Choroid plexus epithelial cell (primary cell): Measurements from ENCODE around the gene NOS3.

Source experiments
- DNase-seq: peaks from one replicate; pipeline ENCODE4 v3.0.0-alpha.2; 2010; ENCODE audit warnings: low read depth
- H3K4me3 ChIP-seq: 2 replicates; pipeline ENCODE4 v1.5.1; 2011; ENCODE audit warnings: low read depth, mild to moderate bottlenecking, control low read depth, low read length, moderate library complexity
- TF ChIP-seq, protein P1 (sequence below): conservative IDR thresholded peaks from 2 replicates; pipeline ENCODE4 v1.5.1; 2011; ENCODE audit warnings: low read depth, mild to moderate bottlenecking, control low read depth, inconsistent platforms, low read length, moderate library complexity

NOS3 gene

DNA sequence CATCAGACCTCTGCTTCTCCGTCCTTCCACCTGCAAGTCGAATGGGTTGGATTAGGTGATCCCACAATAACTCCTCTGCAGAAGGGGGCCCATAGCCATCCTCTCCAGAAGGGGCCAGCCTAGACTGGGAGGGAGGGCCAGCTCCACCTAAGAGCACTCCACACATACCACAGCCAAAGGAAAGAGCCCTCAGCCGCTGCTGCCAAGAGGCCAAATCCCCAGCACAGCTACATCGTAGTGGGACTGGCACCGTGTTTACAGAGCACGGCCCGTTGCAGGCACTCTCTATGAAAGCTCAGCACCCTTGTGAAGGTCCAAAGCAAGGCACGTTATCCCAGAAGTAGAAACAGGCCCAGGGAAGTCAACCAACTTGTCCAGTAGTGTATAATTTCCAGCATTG lies 18.1 kb upstream of the NOS3 start:
- TF ChIP-seq, protein P1, sequence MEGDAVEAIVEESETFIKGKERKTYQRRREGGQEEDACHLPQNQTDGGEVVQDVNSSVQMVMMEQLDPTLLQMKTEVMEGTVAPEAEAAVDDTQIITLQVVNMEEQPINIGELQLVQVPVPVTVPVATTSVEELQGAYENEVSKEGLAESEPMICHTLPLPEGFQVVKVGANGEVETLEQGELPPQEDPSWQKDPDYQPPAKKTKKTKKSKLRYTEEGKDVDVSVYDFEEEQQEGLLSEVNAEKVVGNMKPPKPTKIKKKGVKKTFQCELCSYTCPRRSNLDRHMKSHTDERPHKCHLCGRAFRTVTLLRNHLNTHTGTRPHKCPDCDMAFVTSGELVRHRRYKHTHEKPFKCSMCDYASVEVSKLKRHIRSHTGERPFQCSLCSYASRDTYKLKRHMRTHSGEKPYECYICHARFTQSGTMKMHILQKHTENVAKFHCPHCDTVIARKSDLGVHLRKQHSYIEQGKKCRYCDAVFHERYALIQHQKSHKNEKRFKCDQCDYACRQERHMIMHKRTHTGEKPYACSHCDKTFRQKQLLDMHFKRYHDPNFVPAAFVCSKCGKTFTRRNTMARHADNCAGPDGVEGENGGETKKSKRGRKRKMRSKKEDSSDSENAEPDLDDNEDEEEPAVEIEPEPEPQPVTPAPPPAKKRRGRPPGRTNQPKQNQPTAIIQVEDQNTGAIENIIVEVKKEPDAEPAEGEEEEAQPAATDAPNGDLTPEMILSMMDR, result no peak
- H3K4me3 ChIP-seq, result no peak overlapping the region
- DNase-seq, result no peak

- no peak for DNase-seq
- no peak overlapping the region for H3K4me3 ChIP-seq
- TF ChIP-seq, protein P1, result no peak
These were observed 17.0 kb upstream of the NOS3 start for GRCh38 chr7:150973571-150974451.

DNA sequence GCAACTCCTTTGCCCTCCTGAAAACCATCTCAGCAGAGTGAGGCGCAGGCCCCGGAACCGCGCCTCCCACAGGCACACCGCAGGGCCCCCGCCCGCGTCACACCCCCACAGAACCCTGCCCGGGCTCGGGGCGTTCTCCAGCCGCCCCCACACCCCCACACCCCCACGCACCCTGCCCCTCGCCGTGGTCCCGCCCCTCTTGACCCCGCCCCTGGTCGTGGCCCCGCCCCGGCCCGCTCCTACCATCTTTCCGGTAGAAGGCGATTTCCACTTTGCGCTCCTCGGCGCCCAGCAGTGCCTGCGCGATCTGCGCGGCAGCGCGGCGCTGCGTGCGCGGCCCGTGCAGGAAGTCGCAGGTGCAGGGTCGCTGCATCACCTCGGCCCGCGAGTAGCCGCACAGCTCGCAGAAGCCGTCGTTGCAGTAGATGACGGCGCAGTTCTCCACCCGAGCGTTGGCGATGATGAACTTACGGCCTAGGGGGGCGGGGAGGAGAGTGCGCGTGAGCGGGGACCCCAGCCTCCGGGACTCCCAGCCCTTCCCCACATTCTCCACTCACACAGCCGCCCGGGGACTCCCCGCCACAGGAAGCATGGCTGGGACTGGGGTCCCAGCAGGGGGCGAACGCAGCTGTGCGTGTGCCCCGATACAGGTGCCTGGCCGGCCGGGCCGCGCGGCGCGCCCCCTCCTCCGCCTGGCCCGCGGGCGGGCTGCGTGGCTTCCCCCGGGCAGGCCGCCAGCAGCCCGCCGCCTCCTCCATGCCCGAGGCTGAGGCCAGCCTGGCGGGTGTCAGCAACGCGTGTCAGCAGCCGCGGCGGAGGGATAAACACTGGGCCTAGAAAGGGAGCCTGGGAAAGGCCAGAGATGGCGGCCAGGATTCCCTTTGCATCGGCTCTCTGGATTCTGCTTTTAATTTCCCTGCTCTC lies 16.1 kb upstream of the NOS3 start:
- TF ChIP-seq, protein P1, result no peak
- no peak for DNase-seq
- H3K4me3 ChIP-seq, result peak overlapping the region; percentile 20

DNA sequence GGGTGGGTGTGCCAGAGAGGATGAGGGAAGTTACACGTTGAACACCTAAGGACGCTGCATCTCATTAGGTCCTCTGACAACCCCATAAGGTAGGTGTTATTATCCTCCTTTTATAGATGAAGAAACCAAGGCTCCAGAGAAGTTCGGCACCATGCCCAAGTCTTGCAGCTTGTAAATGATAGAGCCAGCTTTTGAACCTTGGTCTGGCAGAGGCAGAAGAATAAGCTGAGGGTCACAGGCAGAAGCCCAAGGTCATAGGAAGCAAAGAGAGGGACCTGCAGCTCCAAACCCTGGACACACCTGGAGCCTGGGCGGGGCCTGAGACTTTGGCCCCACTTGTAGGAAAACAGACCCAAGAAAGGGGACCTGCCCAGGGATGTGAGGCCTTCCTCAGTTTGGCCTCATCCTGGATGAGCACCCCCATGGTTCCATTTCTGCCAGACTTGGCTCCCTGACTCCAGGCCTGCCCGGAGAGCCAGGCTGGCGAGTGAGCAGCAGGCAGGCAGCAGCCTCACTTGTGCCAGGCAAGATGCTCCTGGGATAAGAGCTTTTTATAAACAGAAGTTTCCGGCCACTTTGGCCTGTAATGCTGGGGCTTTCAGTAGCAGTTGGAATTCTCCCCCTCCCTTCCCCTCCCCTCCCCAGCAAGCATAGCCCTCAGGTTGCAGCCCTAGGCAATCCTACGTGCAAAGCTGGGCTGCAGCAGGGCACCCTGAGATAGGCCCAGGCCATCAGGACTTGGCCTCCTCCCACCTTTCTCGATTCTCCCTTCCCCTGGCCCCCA lies 15.1 kb upstream of the NOS3 start:
- DNase-seq, result no peak
- TF ChIP-seq, protein P1, result no peak
- no peak overlapping the region for H3K4me3 ChIP-seq

DNA sequence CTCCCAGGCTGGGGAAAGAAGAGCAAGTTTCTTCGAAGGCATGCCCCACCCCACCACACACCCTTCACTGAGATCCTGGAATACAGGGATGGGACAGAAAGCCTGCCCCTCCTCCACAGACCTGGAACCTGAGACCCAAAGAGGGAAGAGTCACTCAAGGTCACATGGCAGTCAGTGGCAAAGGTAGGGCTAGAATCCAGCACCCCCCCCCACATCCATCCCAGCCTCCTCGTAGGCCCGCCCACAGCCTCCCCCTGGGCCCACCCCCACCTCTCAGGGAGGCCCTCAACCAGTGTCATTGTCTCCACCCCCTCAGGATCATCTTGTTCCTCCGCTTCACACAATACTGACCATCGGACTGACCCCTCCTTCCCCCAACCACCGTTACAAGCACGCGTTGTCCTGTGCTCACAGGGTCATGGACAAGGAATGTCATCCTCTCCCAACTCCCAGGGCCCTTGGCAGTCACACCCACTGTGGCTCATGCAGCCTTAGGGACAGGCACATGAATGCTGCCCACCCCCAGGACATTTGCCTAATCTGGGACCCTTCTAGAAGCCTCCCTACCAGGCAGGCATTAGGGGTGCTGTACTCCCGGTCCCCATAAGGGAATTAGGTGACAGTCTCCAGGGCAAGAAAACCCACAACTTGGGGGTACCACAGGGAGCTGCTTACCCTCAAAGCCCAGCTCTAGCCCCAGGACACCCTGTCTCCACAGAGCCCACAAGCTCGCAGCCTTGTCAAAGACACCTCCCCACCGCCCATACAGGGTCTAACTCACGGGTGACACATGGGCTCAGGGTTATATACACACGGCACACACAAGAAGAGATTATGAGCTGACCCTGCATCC lies 14.1 kb upstream of the NOS3 start:
- H3K4me3 ChIP-seq, result no peak overlapping the region
- TF ChIP-seq, protein P1, result no peak
- no peak for DNase-seq
